PC-9 (cell line): ENCODE measurements around the gene EMSY. TPM values are rescaled to one million over a fixed set of nuclear protein-coding genes. Genes with fewer than 3 reads are reported as not detected.

Experiments
- BruUV-seq: library from RNA; stranded (reverse); fragments of 400-500 nt; replicated peaks from 2 replicates; lab custom pipeline; 2021; lab: Mats Ljungman, UMichigan
- CTCF ChIA-PET: fragments of 300-600 bp; sonication (Branson Sonifier 250); formaldehyde crosslinking; loops from one replicate; lab custom pipeline; 2022; ENCODE audit warnings: antibody characterized with exemption; lab: Charles Lee
- POLR2A ChIA-PET: fragments of 300-600 bp; sonication (Branson Sonifier 250); formaldehyde crosslinking; loops from one replicate; lab custom pipeline; 2022; ENCODE audit warnings: antibody characterized with exemption; ENCODE audit not compliant: unreplicated experiment; lab: Charles Lee
- DNase-seq, 2 experiments: peaks; one replicate each; pipeline versions ENCODE4 v3.0.0 to v3.0.0-alpha.2; 2015 to 2022; ENCODE audit warnings: mixed read lengths in 1 of 2
- H2AFZ ChIP-seq: fragments of 200-600 bp; sonication (generic); 2 replicates; pipeline ENCODE4 v1.8.1; 2017; ENCODE audit warnings: antibody characterized with exemption
- H3F3A ChIP-seq: fragments of 200-600 bp; sonication (generic); 2 replicates; pipeline ENCODE4 v1.8.1; 2017; ENCODE audit warnings: antibody characterized with exemption, mild to moderate bottlenecking, low read depth; ENCODE audit not compliant: insufficient read depth
- H3K27ac ChIP-seq: fragments of 200-600 bp; sonication (generic); 2 replicates; pipeline ENCODE4 v1.6.1; 2016; ENCODE audit warnings: mixed run types
- H3K27me3 ChIP-seq: fragments of 200-600 bp; sonication (generic); 2 replicates; pipeline ENCODE4 v1.6.1; 2016; ENCODE audit warnings: low read depth, mixed run types; ENCODE audit not compliant: insufficient read depth
- H3K36me3 ChIP-seq: fragments of 200-600 bp; sonication (generic); 2 replicates; pipeline ENCODE4 v1.6.1; 2016; ENCODE audit warnings: low read depth, mixed run types
- H3K4me1 ChIP-seq: fragments of 200-600 bp; sonication (generic); replicated peaks from 2 replicates; pipeline ENCODE4 v1.6.1; 2016; ENCODE audit warnings: mixed run types; ENCODE audit not compliant: insufficient read depth
- H3K4me2 ChIP-seq: fragments of 200-600 bp; sonication (generic); 2 replicates; pipeline ENCODE4 v1.6.1; 2017; ENCODE audit warnings: mixed run types
- H3K4me3 ChIP-seq: fragments of 200-600 bp; sonication (generic); 2 replicates; pipeline ENCODE4 v1.6.1; 2016; ENCODE audit warnings: mixed run types
- H3K79me2 ChIP-seq: fragments of 200-600 bp; sonication (generic); 2 replicates; pipeline ENCODE4 v1.6.1; 2017; ENCODE audit warnings: low read depth, mixed run types
- H3K9me2 ChIP-seq: fragments of 200-600 bp; sonication (generic); 2 replicates; pipeline ENCODE4 v1.8.1; 2017; ENCODE audit warnings: mild to moderate bottlenecking; ENCODE audit not compliant: insufficient read depth
- H3K9me3 ChIP-seq: fragments of 200-600 bp; sonication (generic); 2 replicates; pipeline ENCODE4 v1.8.1; 2016; ENCODE audit warnings: low read depth; ENCODE audit not compliant: insufficient read depth
- H4K20me1 ChIP-seq: fragments of 200-600 bp; sonication (generic); 2 replicates; pipeline ENCODE4 v1.8.1; 2017; ENCODE audit not compliant: insufficient read depth
- CTCF ChIP-seq: fragments of 200-600 bp; sonication (generic); conservative IDR thresholded peaks from 2 replicates; pipeline ENCODE4 v1.6.1; 2017; ENCODE audit warnings: mixed run types, antibody characterized with exemption, mild to moderate bottlenecking, moderate library complexity
- EZH2 ChIP-seq: fragments of 200-600 bp; sonication (generic); IDR thresholded peaks from 2 replicates; pipeline ENCODE4 v1.8.0; 2017; ENCODE audit warnings: antibody characterized with exemption, low read depth
- intact Hi-C: fragments of 100-400 bp; cut with micrococcal nuclease; formaldehyde crosslinking; loops from one replicate; pipeline ENCODE4 v1.10.0; 2022; ENCODE audit not compliant: unreplicated experiment
- total RNA-seq: library from RNA; stranded (reverse); gene quantifications from 2 replicates; pipeline ENCODE4 v1.2.3, GENCODE V29; 2021

EMSY gene
- total RNA-seq, 1 experiment from 2014 or later: 37.4 TPM

GRCh38 chr11:76566811-76567210, 122.0 kb downstream of the EMSY start:
- CTCF ChIA-PET: interaction anchor here (0.5 kb wide), 1 partner anchor 116 kb away, joined by 3 read pairs; no protein-coding TSS in a partner anchor
- intact Hi-C loops: no loop called here
- H3K9me2 ChIP-seq: no peaks in the 10 kb centered on the region

GRCh38 chr11:76567261-76567660, 122.4 kb downstream of the EMSY start:
- Histone ChIP-seq H3K27me3 (no peaks in the 10 kb centered on the region), H3K36me3 (no peaks in the 10 kb centered on the region), H4K20me1 (no peaks in the 10 kb centered on the region), H3K4me1 (no peaks in the 10 kb centered on the region), H3K27ac (no peak overlapping the region), H3K9me3 (no peaks in the 10 kb centered on the region), H3K79me2 (no peaks in the 10 kb centered on the region), H3K9me2 (no peaks in the 10 kb centered on the region), H3K4me3 (no peak overlapping the region), H2AFZ (no peak overlapping the region), H3K4me2 (no peak overlapping the region), H3F3A (no peaks in the 10 kb centered on the region)
- TF ChIP-seq CTCF: no peak
- no peak for TF ChIP-seq EZH2
- no peak for DNase-seq
- ChIA-PET POLR2A (no interaction called here), CTCF (interaction anchor here (0.5 kb wide), 1 partner anchor 117 kb away, joined by 3 read pairs; no protein-coding TSS in a partner anchor)
- intact Hi-C loops: no loop called here
- no TSS peak for BruUV-seq

More at GRCh38 chr11:76566811-76567210, 122.0 kb downstream of the EMSY start:
- Histone ChIP-seq H3K9me3 (no peaks in the 10 kb centered on the region), H3K36me3 (no peaks in the 10 kb centered on the region), H3K27ac (no peak overlapping the region), H3K79me2 (no peaks in the 10 kb centered on the region), H3K4me2 (no peak overlapping the region), H3K27me3 (no peaks in the 10 kb centered on the region), H3K4me1 (no peaks in the 10 kb centered on the region), H2AFZ (no peak overlapping the region), H3F3A (no peaks in the 10 kb centered on the region), H4K20me1 (no peaks in the 10 kb centered on the region), H3K4me3 (no peak overlapping the region)
- no peak for DNase-seq
- POLR2A ChIA-PET: no interaction called here
- TF ChIP-seq CTCF: no peak
- no peak for TF ChIP-seq EZH2
- BruUV-seq: no TSS peak

DNA sequence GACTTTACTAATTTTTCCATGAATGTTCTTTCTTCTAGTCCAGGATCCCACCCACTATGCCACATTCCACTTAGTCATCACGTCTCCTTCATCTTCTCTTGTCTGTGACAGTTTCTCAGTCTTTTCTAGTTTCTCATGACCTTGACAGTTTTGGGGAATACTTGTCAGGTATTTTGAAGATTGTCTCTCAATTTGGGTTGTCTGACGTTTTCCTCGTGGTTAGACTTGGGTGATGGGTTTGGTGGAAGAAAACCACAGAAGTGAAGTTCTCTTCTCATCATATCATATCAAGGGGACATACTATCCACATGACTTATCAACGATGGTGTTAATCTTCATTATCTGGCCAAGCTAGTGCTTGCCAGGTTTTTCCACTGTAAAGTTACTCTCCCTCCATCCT, 123.3 kb downstream of the EMSY start:
- Histone ChIP-seq H3K4me1 (no peaks in the 10 kb centered on the region), H3K79me2 (no peaks in the 10 kb centered on the region), H3K9me2 (no peaks in the 10 kb centered on the region), H3F3A (no peaks in the 10 kb centered on the region), H3K27ac (no peak overlapping the region), H3K36me3 (no peaks in the 10 kb centered on the region), H3K4me2 (no peak overlapping the region), H4K20me1 (no peaks in the 10 kb centered on the region), H3K4me3 (no peak overlapping the region), H3K9me3 (no peaks in the 10 kb centered on the region), H2AFZ (no peak overlapping the region), H3K27me3 (no peaks in the 10 kb centered on the region)
- no TSS peak for BruUV-seq
- intact Hi-C loops: no loop called here
- CTCF ChIA-PET: no interaction called here
- POLR2A ChIA-PET: no interaction called here
- no peak for DNase-seq
- TF ChIP-seq CTCF: no peak
- no peak for TF ChIP-seq EZH2
